ENCODE results near the gene PTPRN2.

PTPRN2 gene

DNA sequence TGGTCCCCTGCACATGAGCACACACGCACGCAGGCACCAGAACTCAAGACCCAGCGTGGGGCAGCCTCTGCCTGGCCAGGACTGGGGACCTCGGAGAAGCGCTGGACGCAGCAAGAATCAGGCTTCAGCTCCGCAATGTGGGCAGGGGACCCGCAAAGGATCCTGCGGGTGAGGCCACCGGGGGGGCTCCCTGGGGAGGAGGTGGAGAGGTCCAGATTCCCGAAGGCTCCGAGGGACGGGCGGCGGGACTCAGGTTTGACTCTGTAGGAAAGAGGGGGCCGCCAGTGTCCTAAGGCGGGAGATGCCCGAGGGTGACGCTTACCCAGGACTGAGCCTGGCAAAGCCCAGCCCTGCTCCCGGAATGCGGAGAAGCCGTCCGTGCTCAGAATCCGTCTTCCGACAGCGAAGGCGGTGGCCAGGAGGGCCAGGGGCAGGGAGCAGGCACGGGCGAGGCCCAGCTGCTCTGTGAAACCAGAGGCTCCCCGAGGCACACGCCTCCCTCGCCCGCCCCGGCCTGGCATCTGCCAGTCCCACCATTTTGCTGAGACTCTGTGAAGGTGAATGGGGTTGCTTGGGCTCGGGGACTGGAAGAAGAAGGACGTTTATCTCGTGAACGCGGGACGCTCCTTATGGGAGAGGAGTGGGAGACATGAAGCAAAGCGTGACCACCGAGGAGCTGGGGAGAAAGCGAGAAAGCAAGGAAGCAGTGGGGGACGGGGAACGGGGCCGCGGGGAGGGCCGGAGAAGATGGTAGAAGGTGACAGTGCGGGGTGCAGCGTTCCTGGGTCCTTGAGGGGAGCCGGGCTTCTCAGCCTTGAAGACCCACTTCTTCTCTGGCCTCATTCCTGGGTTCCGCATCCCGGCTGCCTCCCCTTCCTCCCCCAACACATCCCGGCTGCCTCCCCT lies 489.2 kb downstream of the PTPRN2 start:
- no peak for TF ChIP-seq ZFX (IDR thresholded peaks at IDR 0.05; ENCODE audit: borderline replicate concordance)
- TF ChIP-seq, protein P1, sequence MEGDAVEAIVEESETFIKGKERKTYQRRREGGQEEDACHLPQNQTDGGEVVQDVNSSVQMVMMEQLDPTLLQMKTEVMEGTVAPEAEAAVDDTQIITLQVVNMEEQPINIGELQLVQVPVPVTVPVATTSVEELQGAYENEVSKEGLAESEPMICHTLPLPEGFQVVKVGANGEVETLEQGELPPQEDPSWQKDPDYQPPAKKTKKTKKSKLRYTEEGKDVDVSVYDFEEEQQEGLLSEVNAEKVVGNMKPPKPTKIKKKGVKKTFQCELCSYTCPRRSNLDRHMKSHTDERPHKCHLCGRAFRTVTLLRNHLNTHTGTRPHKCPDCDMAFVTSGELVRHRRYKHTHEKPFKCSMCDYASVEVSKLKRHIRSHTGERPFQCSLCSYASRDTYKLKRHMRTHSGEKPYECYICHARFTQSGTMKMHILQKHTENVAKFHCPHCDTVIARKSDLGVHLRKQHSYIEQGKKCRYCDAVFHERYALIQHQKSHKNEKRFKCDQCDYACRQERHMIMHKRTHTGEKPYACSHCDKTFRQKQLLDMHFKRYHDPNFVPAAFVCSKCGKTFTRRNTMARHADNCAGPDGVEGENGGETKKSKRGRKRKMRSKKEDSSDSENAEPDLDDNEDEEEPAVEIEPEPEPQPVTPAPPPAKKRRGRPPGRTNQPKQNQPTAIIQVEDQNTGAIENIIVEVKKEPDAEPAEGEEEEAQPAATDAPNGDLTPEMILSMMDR (IDR thresholded peaks at IDR 0.05), result no peak
- no peak overlapping the region for H3K27ac ChIP-seq

DNA sequence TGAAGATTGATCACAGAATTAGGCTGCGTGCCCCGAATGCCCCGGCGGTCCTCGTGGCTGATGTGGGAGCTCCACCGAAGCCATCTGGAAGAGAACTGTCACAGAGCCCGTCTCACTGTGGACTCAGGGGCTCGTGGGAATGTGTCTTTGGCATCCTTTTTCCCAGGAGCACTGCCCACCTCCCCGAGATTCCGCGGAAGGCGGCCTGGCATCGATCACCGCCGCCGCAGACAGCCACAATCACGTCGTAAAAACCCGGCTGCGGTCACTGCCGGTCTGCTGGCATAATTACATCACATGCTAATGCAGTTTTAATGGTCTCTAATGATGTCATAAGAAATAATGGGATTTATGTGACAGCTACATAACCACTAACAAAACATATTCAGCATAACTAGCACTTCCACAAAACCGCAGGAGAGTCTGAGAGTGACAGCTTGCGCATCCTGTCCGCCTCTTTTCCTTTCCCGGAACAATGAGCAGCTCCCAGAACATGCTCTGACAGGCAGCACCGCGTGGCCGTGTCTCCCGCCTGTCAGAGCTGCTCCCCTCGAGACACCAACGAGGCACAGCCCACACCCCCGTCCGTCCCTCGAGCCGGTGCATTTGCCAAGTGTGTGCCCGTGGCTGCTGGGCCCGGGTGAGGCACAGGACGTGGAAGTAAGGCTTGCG lies 490.0 kb downstream of the PTPRN2 start:
- H3K27ac ChIP-seq, result no peak overlapping the region
- TF ChIP-seq ZFX (IDR thresholded peaks at IDR 0.05; ENCODE audit: borderline replicate concordance), result no peak
- TF ChIP-seq, protein P1 (IDR thresholded peaks at IDR 0.05), result no peak

DNA sequence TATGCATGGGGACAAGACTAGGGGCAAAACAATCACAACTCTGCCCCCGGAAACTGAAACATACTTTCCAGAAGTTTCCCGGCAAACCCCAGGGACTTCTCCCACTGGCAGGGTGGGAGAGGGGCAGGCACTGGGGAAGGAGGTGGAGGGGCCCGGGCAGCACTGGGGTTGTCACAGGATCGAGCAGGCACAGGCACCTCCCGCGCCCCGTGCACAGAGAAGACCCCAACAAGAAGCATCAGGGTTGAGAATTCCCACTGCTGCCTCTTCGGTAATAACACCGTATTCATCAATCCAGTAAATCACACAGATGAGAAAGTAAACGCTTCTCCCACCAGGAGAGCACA lies 490.5 kb downstream of the PTPRN2 start:
- TF ChIP-seq, protein P1 (IDR thresholded peaks at IDR 0.05), result no peak
- no peak overlapping the region for H3K27ac ChIP-seq

DNA sequence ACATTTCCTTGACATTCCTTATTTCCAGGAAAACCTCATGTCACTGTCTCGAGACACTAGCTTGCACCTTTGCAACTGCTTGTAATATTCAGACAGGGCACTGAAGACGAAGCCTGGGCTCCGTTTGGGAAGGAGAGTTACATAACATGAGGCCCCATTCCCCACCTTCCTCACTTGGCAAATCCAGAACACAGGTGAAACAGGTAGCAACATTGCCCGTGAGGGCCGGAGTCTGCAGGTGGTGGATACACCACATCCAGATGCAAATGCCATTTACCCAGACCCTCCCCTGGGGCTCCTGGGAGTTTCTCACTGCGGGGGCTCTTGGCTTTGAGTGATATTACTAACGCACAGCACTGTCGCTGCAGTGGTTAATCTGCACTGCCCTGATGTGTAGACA lies 491.0 kb downstream of the PTPRN2 start:
- no peak for TF ChIP-seq ZFX (IDR thresholded peaks at IDR 0.05; ENCODE audit: borderline replicate concordance)
- no peak overlapping the region for H3K27ac ChIP-seq

DNA sequence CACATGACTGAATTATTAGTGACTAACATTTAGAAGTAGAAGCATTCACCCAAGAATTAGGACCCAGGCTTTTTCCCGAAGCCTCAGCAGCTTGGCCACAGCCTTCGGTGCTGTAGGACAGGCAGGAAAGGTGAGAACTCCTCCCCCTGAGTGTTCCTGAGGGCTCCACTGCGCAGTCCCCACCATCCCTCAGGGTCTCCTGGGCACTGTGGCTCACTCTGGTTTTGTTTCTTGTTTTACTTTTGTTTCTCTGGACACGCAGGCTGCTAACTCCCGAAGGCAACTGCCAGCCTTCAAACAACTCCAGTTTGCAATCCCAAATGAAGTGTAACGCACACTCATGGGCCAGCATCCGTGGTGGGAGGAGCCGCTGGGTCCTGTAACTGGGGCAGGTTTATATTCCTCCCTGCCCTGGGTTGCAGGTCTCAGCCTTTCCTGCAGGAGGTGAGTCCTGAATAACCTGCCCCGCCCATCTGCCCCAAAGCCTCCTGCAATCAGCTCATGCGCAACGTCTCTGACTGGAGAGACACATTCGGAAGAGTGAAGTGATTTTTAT lies 492.9 kb downstream of the PTPRN2 start:
- no peak overlapping the region for H3K27ac ChIP-seq
- TF ChIP-seq, protein P1 (IDR thresholded peaks at IDR 0.05), result no peak
- TF ChIP-seq ZFX (IDR thresholded peaks at IDR 0.05; ENCODE audit: borderline replicate concordance), result no peak

DNA sequence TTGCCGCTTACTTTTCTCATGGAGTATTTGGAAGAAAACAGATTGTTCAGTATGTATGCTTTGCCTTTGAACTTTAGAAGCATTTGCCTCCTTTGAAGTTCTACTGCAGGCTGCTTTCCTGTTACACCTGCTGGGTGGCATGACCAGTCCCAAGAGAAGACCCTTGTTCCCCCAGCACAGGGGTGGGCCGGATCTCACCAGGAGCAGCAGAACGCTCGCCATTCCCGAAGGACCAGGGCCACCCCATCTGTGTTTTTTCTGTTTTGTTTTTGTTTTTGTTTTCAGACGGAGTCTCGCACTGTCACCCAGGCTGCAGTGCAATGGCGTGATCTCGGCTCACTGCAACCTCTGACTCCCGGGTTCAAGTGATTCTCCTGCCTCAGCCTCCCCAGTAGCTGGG lies 493.6 kb downstream of the PTPRN2 start:
- no peak overlapping the region for H3K27ac ChIP-seq
- TF ChIP-seq, protein P1 (IDR thresholded peaks at IDR 0.05), result no peak
- TF ChIP-seq ZFX (IDR thresholded peaks at IDR 0.05; ENCODE audit: borderline replicate concordance), result no peak

DNA sequence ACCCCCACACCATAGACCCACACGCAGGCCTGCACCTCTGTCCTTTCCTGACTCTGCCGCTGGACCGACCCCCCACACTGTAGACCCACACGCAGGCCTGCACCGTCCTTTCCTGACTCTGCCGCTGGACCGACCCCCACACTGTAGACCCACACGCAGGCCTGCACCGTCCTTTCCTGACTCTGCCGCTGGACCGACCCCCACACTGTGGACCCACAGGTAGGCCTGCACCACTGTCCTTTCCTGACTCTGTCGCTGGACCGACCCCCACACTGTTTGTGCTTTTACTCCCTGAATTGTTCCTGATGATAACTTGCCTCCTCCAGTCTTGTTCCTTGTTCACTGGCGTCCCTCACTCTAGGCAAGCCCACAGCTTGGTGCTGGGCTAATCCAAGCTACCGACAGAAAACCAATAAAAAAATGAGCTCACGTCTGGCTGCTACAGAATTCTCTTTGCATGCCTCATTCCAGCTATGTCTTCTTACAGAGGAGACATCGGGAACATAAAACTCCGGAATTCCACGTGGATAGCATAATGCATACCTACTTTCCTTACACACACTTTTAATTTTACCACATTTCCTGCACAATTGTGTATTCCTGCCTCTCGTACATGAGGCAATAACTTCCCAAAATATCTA lies 494.3 kb downstream of the PTPRN2 start:
- TF ChIP-seq ZFX (IDR thresholded peaks at IDR 0.05; ENCODE audit: borderline replicate concordance), result no peak
- TF ChIP-seq, protein P1 (IDR thresholded peaks at IDR 0.05), result no peak
- H3K27ac ChIP-seq, result no peak overlapping the region
